Mucosa of stomach (tissue), 1 donor: ENCODE results near the gene SLC35G4.
"Not testable (repeated sequence)": the region's sequence is repeated elsewhere in the genome, so short reads cannot be mapped to it uniquely, and the experiment has no call there.

Source experiments
- H3K27me3 ChIP-seq: one replicate; pipeline ENCODE4 v1.7.0; 2013; ENCODE audit warnings: mild to moderate bottlenecking, low read length; ENCODE audit not compliant: control insufficient read depth, insufficient read depth
- H3K36me3 ChIP-seq: one replicate; pipeline ENCODE4 v1.7.0; 2013; ENCODE audit warnings: low read length; ENCODE audit not compliant: control insufficient read depth, insufficient read depth
- H3K4me1 ChIP-seq: one replicate; pipeline ENCODE4 v1.7.0; 2013; ENCODE audit warnings: mild to moderate bottlenecking, low read length; ENCODE audit not compliant: control insufficient read depth, insufficient read depth
- H3K4me3 ChIP-seq: one replicate; pipeline ENCODE4 v1.7.0; 2013; ENCODE audit warnings: low read length
- H3K9ac ChIP-seq: one replicate; pipeline ENCODE4 v1.7.0; 2013; ENCODE audit warnings: mild to moderate bottlenecking, low read length, moderate library complexity
- H3K9me3 ChIP-seq: one replicate; pipeline ENCODE4 v1.7.0; 2013; ENCODE audit warnings: mild to moderate bottlenecking, low read length, moderate library complexity; ENCODE audit not compliant: control insufficient read depth
- donor health status: Pancreatic carcinoma.

SLC35G4 gene

DNA sequence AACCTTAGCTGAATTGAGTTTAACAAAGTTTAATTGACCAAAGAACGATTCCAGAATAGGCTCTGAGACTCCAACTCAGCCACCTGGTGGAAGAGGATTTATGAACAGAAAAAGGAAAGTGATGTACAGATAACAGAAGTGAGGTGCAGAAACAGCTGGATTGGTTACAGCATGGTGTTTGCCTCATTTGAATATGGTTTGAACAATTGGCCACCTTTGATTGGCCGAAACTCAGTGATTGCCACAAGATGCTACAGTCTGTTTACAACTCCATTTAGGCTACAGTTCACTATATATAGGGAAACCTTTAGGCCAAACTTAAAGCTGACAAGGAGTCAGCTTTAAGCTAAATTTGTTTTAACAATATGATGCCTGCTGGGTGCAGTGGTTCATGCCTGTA lies 28.1 kb upstream of the SLC35G4 start:
- no peak overlapping the region for H3K9ac ChIP-seq
- H3K4me1 ChIP-seq: no peaks in the 10 kb centered on the region
- H3K9me3 ChIP-seq: no peaks in the 10 kb centered on the region
- H3K27me3 ChIP-seq: no peaks in the 10 kb centered on the region
- H3K4me3 ChIP-seq: no peak overlapping the region
- H3K36me3 ChIP-seq: no peaks in the 10 kb centered on the region

GRCh38 chr18:11585596-11585995 lies 23.8 kb upstream of the SLC35G4 start:
- Histone ChIP-seq H3K27me3 (no peaks in the 10 kb centered on the region), H3K9me3 (no peaks in the 10 kb centered on the region), H3K9ac (no peak overlapping the region), H3K4me1 (no peaks in the 10 kb centered on the region), H3K4me3 (no peak overlapping the region), H3K36me3 (no peaks in the 10 kb centered on the region)

DNA sequence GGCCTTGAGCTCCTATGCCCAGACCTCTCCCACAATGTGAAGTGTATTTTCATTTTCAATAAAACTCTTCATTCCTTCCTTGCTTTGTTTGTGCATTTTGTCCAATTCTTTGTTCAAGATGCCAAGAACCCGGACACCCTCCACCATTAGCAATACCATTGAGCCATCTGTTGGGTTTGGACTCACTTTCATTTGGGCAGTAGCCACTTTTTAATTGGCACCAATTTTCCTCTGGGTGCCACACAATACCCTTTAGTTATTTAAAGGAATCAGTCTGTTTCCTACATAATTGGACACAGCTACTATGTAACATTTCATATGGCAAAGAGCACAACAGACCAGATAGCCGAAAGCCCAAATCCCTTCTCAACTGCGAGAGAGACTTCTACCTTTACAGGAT lies 22.5 kb upstream of the SLC35G4 start:
- Histone ChIP-seq H3K9me3 (no peaks in the 10 kb centered on the region), H3K36me3 (no peaks in the 10 kb centered on the region), H3K27me3 (no peaks in the 10 kb centered on the region), H3K4me3 (no peak overlapping the region), H3K9ac (no peak overlapping the region), H3K4me1 (no peaks in the 10 kb centered on the region)

GRCh38 chr18:11587432-11587831 lies 22.0 kb upstream of the SLC35G4 start:
- H3K9ac ChIP-seq: no peak overlapping the region
- H3K9me3 ChIP-seq: no peaks in the 10 kb centered on the region
- H3K4me1 ChIP-seq: no peaks in the 10 kb centered on the region
- H3K27me3 ChIP-seq: no peaks in the 10 kb centered on the region
- H3K4me3 ChIP-seq: no peak overlapping the region
- H3K36me3 ChIP-seq: no peaks in the 10 kb centered on the region

DNA sequence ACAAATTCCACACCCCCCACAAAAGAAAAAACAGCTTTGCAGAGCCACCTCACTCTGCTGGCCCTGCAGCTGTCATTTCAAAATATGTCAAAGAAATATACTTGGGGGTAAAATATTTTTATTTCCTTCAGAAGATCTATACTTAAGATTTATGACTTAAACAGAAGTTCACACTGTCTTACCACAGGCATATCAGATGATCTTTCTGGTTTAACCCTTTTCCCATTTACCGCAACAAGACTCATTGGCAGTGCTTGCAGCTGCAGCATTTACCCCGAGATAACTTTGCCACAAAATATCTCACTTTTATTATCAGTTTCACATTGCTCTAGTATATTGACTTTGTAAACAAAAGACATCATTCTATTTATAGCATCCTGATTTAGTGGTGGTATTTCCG lies 21.6 kb upstream of the SLC35G4 start:
- H3K27me3 ChIP-seq: no peaks in the 10 kb centered on the region
- no peak overlapping the region for H3K9ac ChIP-seq
- H3K4me3 ChIP-seq: no peak overlapping the region
- H3K4me1 ChIP-seq: no peaks in the 10 kb centered on the region
- H3K36me3 ChIP-seq: no peaks in the 10 kb centered on the region
- H3K9me3 ChIP-seq: no peaks in the 10 kb centered on the region

DNA sequence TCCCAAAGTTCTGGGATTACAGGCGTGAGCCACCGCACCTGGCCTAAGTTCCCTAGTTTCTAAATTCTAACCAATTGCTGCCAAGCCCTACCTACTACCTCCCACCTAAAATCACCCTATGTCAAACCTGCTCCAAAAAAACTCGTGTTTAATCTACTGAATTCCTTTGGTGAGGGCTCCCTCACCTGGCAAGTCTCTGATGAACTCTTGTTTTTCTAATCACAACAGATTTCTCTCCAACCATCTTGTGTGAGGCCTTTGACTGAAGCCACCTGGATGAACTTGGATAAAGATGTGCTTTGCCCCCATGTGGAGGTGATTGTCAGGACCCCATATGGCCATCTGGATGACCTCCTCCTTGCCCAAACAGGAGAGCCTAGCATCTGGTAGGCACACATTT lies 17.4 kb upstream of the SLC35G4 start:
- Histone ChIP-seq H3K9ac (no peak overlapping the region), H3K27me3 (no peaks in the 10 kb centered on the region)

GRCh38 chr18:11600321-11600720 lies 9.1 kb upstream of the SLC35G4 start:
- Histone ChIP-seq H3K9ac (no peak overlapping the region), H3K9me3 (no peaks in the 10 kb centered on the region), H3K36me3 (no peaks in the 10 kb centered on the region), H3K4me3 (no peak overlapping the region), H3K4me1 (no peaks in the 10 kb centered on the region), H3K27me3 (no peaks in the 10 kb centered on the region)

More for the DNA sequence above, 17.4 kb upstream of the SLC35G4 start:
- no peaks in the 10 kb centered on the region for H3K9me3 ChIP-seq
- H3K4me3 ChIP-seq: no peak overlapping the region
- H3K36me3 ChIP-seq: no peaks in the 10 kb centered on the region
- H3K4me1 ChIP-seq: no peaks in the 10 kb centered on the region

GRCh38 chr18:11607906-11608305 lies 1.5 kb upstream of the SLC35G4 start:
- no peaks in the 10 kb centered on the region for H3K4me1 ChIP-seq
- no peaks in the 10 kb centered on the region for H3K27me3 ChIP-seq
- H3K9ac ChIP-seq: no peak overlapping the region
- H3K4me3 ChIP-seq: no peak overlapping the region
- no peaks in the 10 kb centered on the region for H3K36me3 ChIP-seq
- no peaks in the 10 kb centered on the region for H3K9me3 ChIP-seq

- H3K9ac ChIP-seq, H3K4me3 ChIP-seq, H3K36me3 ChIP-seq, H3K27me3 ChIP-seq, H3K4me1 ChIP-seq, H3K9me3 ChIP-seq: not testable (repeated sequence)
These were observed 778 bp upstream of the SLC35G4 start for GRCh38 chr18:11608618-11609017.

DNA sequence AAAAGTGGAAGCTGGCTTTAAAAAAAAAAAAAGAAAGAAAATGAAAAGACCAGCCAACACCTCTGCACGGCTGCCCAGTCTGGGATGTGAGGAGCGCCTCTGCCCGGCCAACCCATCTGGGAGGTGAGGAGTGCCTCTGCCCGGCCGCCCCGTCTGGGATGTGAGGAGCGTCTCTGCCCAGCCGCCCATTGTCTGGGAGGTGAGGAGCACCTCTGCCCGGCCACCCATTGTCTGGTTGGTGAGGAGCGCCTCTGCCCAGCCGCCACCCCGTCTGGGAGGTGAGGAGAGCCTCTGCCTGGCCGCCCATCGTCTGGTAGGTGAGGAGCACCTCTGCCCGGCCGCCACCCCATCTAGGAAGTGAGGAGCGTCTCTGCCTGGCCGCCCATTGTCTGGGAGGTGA lies 3.7 kb downstream of the SLC35G4 start:
- not testable (repeated sequence) for H3K9me3 ChIP-seq, H3K36me3 ChIP-seq, H3K27me3 ChIP-seq, H3K4me1 ChIP-seq, H3K9ac ChIP-seq, H3K4me3 ChIP-seq

DNA sequence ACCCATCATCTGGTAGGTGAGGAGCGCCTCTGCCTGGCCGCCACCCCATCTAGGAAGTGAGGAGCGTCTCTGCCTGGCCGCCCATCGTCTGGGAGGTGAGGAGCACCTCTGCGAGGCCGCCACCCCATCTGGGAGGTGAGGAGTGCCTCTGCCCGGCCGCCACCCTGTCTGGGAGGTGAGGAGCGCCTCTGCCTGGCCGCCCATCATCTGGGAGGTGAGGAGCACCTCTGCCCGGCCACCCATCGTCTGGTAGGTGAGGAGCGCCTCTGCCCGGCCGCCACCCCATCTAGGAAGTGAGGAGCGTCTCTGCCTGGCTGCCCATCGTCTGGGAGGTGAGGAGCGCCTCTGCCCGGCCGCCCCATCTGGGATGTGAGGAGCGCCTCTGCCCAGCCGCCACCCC lies 4.2 kb downstream of the SLC35G4 start:
- H3K4me1 ChIP-seq, H3K36me3 ChIP-seq, H3K9me3 ChIP-seq, H3K4me3 ChIP-seq, H3K27me3 ChIP-seq, H3K9ac ChIP-seq: not testable (repeated sequence)

- H3K36me3 ChIP-seq, H3K27me3 ChIP-seq, H3K4me1 ChIP-seq, H3K4me3 ChIP-seq, H3K9ac ChIP-seq, H3K9me3 ChIP-seq: not testable (repeated sequence)
These were observed 4.6 kb downstream of the SLC35G4 start for GRCh38 chr18:11614042-11614441.

GRCh38 chr18:11614981-11615380 lies 5.6 kb downstream of the SLC35G4 start:
- H3K27me3 ChIP-seq, H3K36me3 ChIP-seq, H3K9ac ChIP-seq, H3K4me1 ChIP-seq, H3K4me3 ChIP-seq, H3K9me3 ChIP-seq: not testable (repeated sequence)
